Caco-2 (cell line): ENCODE measurements around the gene GABRG3. TPM values are rescaled to one million over a fixed set of nuclear protein-coding genes. Genes with fewer than 3 reads are reported as not detected.

Experiments used
- BruUV-seq: library from RNA; stranded (reverse); fragments of 400-500 nt; replicated peaks from 2 replicates; lab custom pipeline; 2021; lab: Mats Ljungman, UMichigan
- CTCF ChIA-PET: fragments of 300-600 bp; sonication (Branson Sonifier 250); formaldehyde crosslinking; loops from one replicate; lab custom pipeline; 2022; ENCODE audit warnings: antibody characterized with exemption; lab: Charles Lee
- POLR2A ChIA-PET: fragments of 300-600 bp; sonication (Branson Sonifier 250); formaldehyde crosslinking; loops from one replicate; lab custom pipeline; 2022; ENCODE audit warnings: antibody characterized with exemption; lab: Charles Lee
- DNase-seq, 2 experiments: peaks; one replicate each; pipeline versions ENCODE4 v3.0.0 to v3.0.0-alpha.2; 2020 to 2022
- H3K27me3 ChIP-seq: replicated peaks from 2 replicates; pipeline ENCODE4 v1.6.0; 2011; ENCODE audit warnings: low read length; ENCODE audit not compliant: control insufficient read depth, insufficient read depth
- H3K36me3 ChIP-seq: 2 replicates; pipeline ENCODE4 v1.5.1; 2011; ENCODE audit warnings: low read length; ENCODE audit not compliant: control insufficient read depth, insufficient read depth
- H3K4me1 ChIP-seq: fragments of 250-450 bp; sonication (Bioruptor Pico); 2 replicates; pipeline ENCODE4 v1.5.1; 2020; ENCODE audit warnings: mild to moderate bottlenecking
- H3K4me3 ChIP-seq: 2 replicates; pipeline ENCODE4 v1.5.1; 2011; ENCODE audit warnings: low read depth, mild to moderate bottlenecking, control low read depth, low read length
- H3K9me3 ChIP-seq: fragments of 250-450 bp; sonication (Bioruptor Pico); 2 replicates; pipeline ENCODE4 v1.5.1; 2020; ENCODE audit warnings: mild to moderate bottlenecking, moderate library complexity
- H3K27ac Mint-ChIP-seq: one replicate; pipeline ENCODE4 v1.8.0; 2022; ENCODE audit warnings: mixed read lengths; ENCODE audit not compliant: unreplicated experiment
- H3K27me3 Mint-ChIP-seq: one replicate; pipeline ENCODE4 v1.8.0; 2022; ENCODE audit warnings: mixed read lengths; ENCODE audit not compliant: insufficient read depth, unreplicated experiment
- H3K36me3 Mint-ChIP-seq: one replicate; pipeline ENCODE4 v1.8.0; 2022; ENCODE audit warnings: mild to moderate bottlenecking, mixed read lengths; ENCODE audit not compliant: insufficient read depth, unreplicated experiment
- H3K4me1 Mint-ChIP-seq: one replicate; pipeline ENCODE4 v1.8.0; 2022; ENCODE audit warnings: low read depth, mixed read lengths; ENCODE audit not compliant: unreplicated experiment
- H3K4me3 Mint-ChIP-seq: one replicate; pipeline ENCODE4 v1.8.0; 2022; ENCODE audit warnings: mild to moderate bottlenecking, moderate library complexity, mixed read lengths; ENCODE audit not compliant: unreplicated experiment
- H3K9me3 Mint-ChIP-seq: one replicate; pipeline ENCODE4 v1.8.0; 2022; ENCODE audit warnings: mixed read lengths; ENCODE audit not compliant: unreplicated experiment
- CTCF ChIP-seq, 2 experiments: fragments of 200-600 bp in 1 of 2; IDR thresholded peaks; 1 replicate in 1 of 2; 2 replicates in 1 of 2; pipeline versions ENCODE4 v1.5.1 to v1.8.0; 2011 to 2022; ENCODE audit warnings: antibody characterized with exemption in 1 of 2, control low read depth in 1 of 2, inconsistent platforms in 1 of 2, low read depth in 1 of 2, low read length in 1 of 2, mild to moderate bottlenecking in 1 of 2, moderate library complexity in 1 of 2; ENCODE audit not compliant: insufficient read depth in 1 of 2, severe bottlenecking in 1 of 2, unreplicated experiment in 1 of 2
- intact Hi-C: fragments of 100-400 bp; cut with micrococcal nuclease; formaldehyde crosslinking; loops from one replicate; pipeline ENCODE4 v1.10.0; 2022; ENCODE audit not compliant: unreplicated experiment
- total RNA-seq: library from RNA; stranded (reverse); gene quantifications from 2 replicates; pipeline ENCODE4 v1.2.3, GENCODE V29; 2022

GABRG3 gene
- total RNA-seq, 1 experiment from 2014 or later, result not detected

DNA sequence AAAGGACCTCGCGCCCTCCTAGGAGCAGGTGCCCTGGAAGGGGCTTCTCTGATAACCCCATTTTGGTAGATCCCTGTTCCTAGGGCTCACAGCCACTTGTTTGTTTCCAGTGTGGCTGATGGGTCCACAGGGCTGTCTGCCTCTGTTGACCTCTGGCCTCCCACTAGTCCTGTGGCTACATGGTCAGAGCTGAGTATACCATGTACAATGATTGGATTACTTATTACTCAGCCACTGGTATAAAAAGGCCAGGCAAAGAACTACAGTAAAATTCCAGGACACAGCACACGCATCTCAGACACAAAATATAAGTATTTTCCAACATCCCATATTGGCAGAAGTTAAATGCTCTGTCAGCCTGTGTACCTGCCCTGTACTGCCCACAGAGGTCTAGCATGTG, 277.3 kb downstream of the GABRG3 start:
- H3K27ac Mint-ChIP-seq, result no peak overlapping the region
- ChIA-PET CTCF (no interaction called here), POLR2A (no interaction called here)
- no peaks in the 10 kb centered on the region for H3K4me1 Mint-ChIP-seq
- H3K4me3 Mint-ChIP-seq, result no peak overlapping the region
- H3K36me3 Mint-ChIP-seq, result peaks cover 5% of the 10 kb centered on the region
- H3K4me1 ChIP-seq, result no peaks in the 10 kb centered on the region
- DNase-seq, result no peak
- no peak overlapping the region for H3K4me3 ChIP-seq
- no peaks in the 10 kb centered on the region for H3K27me3 ChIP-seq
- no peaks in the 10 kb centered on the region for H3K9me3 ChIP-seq
- H3K36me3 ChIP-seq, result no peaks in the 10 kb centered on the region
- peaks cover 5% of the 10 kb centered on the region for H3K27me3 Mint-ChIP-seq
- intact Hi-C loops, result no loop called here
- BruUV-seq, result no TSS peak
- H3K9me3 Mint-ChIP-seq, result no peaks in the 10 kb centered on the region
- no peak for TF ChIP-seq CTCF (IDR thresholded peaks at IDR 0.05; ENCODE audit: insufficient read depth in 1 of 2, low read depth in 1 of 2, low read length in 1 of 2, severe bottlenecking in 1 of 2, unreplicated experiment in 1 of 2)

- Mint-ChIP-seq H3K27me3 (peaks cover 5% of the 10 kb centered on the region), H3K4me1 (no peaks in the 10 kb centered on the region), H3K9me3 (no peaks in the 10 kb centered on the region), H3K27ac (no peak overlapping the region), H3K36me3 (peaks cover 4% of the 10 kb centered on the region), H3K4me3 (no peak overlapping the region)
- H3K36me3 ChIP-seq, result no peaks in the 10 kb centered on the region
- intact Hi-C loops, result no loop called here
- no peak overlapping the region for H3K4me3 ChIP-seq
- H3K27me3 ChIP-seq, result no peaks in the 10 kb centered on the region
- no peaks in the 10 kb centered on the region for H3K9me3 ChIP-seq
- no peaks in the 10 kb centered on the region for H3K4me1 ChIP-seq
- DNase-seq, result no peak
- no TSS peak for BruUV-seq
- no peak for TF ChIP-seq CTCF (IDR thresholded peaks at IDR 0.05; ENCODE audit: insufficient read depth in 1 of 2, low read depth in 1 of 2, low read length in 1 of 2, severe bottlenecking in 1 of 2, unreplicated experiment in 1 of 2)
- POLR2A ChIA-PET, result no interaction called here
- CTCF ChIA-PET, result no interaction called here
Measured at GRCh38 chr15:27249046-27249759, 278.2 kb downstream of the GABRG3 start.

GRCh38 chr15:27249760-27250109, 278.8 kb downstream of the GABRG3 start:
- Histone ChIP-seq H3K9me3 (no peaks in the 10 kb centered on the region), H3K4me3 (no peak overlapping the region), H3K36me3 (no peaks in the 10 kb centered on the region), H3K4me1 (no peaks in the 10 kb centered on the region), H3K27me3 (no peaks in the 10 kb centered on the region)
- H3K27ac Mint-ChIP-seq, result no peak overlapping the region
- H3K4me3 Mint-ChIP-seq, result no peak overlapping the region
- peaks cover 5% of the 10 kb centered on the region for H3K27me3 Mint-ChIP-seq
- CTCF ChIA-PET, result no interaction called here
- peaks cover 4% of the 10 kb centered on the region for H3K36me3 Mint-ChIP-seq
- POLR2A ChIA-PET, result no interaction called here
- DNase-seq, result no peak
- no TSS peak for BruUV-seq
- H3K4me1 Mint-ChIP-seq, result no peaks in the 10 kb centered on the region
- intact Hi-C loops, result no loop called here
- H3K9me3 Mint-ChIP-seq, result no peaks in the 10 kb centered on the region
- TF ChIP-seq CTCF (IDR thresholded peaks at IDR 0.05; ENCODE audit: insufficient read depth in 1 of 2, low read depth in 1 of 2, low read length in 1 of 2, severe bottlenecking in 1 of 2, unreplicated experiment in 1 of 2), result no peak
